SU-DHL-6 (cell line): ENCODE measurements around the gene GFPT2.

Experiments used
- EZH2phosphoT487 ChIP-seq: fragments of 200-600 bp; sonication (generic), shearing (Covaris generic); conservative IDR thresholded peaks from 2 replicates; pipeline ENCODE4 v1.6.1; 2018; ENCODE audit warnings: mild to moderate bottlenecking, antibody characterized with exemption, low read length, moderate library complexity, mixed read lengths
- TF ChIP-seq, protein P1 (sequence below): fragments of 200-600 bp; sonication (generic); IDR thresholded peaks from one replicate; pipeline ENCODE4 v1.5.1; 2017; ENCODE audit warnings: antibody characterized with exemption, mild to moderate bottlenecking, low read length, moderate library complexity; ENCODE audit not compliant: insufficient read depth, poor library complexity, severe bottlenecking

DNA sequence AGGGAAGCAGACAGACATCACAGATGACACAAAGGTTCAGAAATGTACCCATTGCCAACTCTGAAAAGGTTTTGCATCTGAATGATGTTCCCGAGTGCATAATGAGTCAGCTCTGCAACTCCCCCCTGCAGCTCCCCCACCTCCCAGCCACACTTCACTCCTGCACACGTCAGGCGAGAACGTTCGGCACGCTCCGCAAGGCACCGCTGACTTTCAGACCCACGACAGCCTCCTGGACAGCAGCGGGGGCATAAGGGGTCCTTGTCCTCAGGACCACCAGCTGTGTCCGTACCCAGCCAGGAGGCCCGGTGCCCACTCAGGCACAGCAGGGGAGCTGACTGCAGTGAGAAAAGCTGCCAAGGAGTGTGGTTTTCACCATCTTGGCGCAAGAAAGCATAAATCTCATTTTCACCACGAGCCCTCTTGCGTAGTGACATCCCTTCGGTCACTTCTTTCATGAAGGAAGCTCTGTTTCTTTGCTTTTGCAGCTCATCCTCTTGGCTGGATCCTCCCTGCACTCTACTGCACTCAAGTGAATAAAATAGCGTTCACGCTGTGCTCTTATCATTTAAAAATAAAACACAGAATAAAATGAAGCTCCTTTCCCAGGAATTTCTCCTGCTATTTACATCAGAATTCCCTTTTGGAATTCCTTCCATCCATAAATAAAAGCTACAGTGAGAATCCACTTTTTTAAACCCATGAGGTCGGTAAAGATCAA lies 9.9 kb downstream of the GFPT2 start:
- TF ChIP-seq, protein P1, sequence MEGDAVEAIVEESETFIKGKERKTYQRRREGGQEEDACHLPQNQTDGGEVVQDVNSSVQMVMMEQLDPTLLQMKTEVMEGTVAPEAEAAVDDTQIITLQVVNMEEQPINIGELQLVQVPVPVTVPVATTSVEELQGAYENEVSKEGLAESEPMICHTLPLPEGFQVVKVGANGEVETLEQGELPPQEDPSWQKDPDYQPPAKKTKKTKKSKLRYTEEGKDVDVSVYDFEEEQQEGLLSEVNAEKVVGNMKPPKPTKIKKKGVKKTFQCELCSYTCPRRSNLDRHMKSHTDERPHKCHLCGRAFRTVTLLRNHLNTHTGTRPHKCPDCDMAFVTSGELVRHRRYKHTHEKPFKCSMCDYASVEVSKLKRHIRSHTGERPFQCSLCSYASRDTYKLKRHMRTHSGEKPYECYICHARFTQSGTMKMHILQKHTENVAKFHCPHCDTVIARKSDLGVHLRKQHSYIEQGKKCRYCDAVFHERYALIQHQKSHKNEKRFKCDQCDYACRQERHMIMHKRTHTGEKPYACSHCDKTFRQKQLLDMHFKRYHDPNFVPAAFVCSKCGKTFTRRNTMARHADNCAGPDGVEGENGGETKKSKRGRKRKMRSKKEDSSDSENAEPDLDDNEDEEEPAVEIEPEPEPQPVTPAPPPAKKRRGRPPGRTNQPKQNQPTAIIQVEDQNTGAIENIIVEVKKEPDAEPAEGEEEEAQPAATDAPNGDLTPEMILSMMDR: no peak
- no peak for TF ChIP-seq EZH2phosphoT487
